DMS 273 (cell line): ENCODE measurements around the gene SCRG1.

Experiments used
- DNase-seq: peaks from one replicate; lab custom pipeline; 2025; ENCODE audit not compliant: unreplicated experiment; lab: John Stamatoyannopoulos, UW

The SCRG1 gene

DNA sequence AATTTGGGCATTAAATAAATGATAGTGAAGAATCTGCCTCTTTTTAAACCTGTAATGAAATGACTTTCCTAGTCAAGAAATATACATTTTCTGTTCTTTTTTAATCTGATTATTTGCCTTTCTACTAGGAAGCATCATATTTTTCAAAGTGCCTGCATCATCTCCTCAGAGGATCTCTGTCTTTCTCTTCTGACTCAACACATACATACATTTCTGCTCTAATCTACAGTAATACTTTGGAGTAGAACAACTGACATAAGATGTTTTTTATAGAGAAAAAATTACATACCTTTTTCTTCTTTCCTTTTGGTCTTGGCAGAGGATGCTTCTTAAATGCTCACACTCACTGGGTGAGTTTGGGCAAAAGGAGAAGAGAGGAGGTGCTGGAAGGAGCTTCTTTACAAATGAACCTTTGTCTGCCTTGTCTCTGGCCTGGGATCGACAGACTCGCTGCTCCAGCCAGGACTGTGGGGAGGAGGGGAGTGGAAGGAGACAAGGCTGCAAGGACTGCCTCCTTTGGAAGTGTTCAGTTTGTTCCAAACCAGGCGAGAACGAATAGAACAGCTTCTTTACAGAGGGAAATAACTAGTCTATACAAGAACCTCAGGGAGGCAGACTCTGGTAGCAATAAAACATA lies at the start of gene SCRG1:
Gene SCRG1, minus strand, starts transcription at position 338 of the 637 bp plus-strand sequence. CDS start 7,702 bp downstream, outside the sequence.
- no peak for DNase-seq

DNA sequence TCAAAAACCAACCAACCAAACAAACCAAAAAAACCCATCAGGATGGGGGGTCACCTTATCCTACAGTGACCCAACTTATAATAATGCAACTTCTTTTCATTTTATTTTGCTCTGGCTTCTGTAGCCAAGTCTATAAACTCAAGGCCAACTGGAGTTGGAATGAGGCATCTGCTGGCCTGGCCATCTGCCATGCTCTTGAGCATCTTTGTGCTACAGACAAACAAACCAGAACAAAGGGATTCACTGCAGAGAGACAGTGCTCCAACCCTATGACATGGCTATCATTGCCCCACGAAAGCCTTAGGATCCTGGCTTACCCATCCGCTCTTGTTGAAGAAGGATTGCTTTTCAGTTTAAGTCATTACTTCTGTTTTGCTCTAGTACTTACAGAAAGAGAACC lies 49.2 kb upstream of the SCRG1 start:
- peak; percentile 92 for DNase-seq

DNA sequence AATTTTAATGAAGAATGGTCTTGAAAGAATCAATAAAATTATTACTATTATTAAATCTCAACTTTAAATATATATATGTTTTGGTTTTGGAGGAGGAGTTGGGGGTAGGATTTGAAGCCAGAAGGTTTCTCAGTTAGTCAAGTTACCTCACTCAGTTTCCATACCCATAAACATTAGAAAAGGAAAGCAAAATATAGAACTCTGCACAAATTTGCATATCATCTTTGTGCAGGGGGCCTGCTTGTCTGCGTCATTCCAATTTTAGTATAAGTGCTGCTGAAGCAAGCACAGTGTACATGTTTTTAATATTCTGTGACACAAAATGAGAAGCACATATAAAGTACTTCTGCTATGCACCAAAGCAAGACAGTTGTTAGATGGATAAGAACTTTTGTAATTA lies 47.5 kb upstream of the SCRG1 start:
- no peak for DNase-seq

DNA sequence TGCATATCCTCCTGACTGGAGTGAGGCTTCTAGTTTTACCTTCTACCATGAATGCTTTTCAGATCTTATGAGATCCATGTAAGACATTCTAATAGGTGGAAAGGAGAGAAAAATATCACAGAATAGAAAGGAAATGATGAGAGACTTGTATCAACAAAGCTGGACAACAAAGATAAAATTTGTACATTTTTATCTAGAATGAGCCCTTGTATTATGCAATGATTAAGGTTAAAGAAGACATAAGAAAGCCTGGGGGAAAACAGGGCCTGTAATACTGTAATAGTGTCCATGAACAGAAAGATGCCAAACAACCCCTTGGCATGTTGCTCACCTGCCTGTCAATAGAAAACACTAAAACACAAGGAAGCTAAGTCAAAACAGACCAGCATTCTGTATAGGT lies 44.2 kb upstream of the SCRG1 start:
- DNase-seq: no peak

DNA sequence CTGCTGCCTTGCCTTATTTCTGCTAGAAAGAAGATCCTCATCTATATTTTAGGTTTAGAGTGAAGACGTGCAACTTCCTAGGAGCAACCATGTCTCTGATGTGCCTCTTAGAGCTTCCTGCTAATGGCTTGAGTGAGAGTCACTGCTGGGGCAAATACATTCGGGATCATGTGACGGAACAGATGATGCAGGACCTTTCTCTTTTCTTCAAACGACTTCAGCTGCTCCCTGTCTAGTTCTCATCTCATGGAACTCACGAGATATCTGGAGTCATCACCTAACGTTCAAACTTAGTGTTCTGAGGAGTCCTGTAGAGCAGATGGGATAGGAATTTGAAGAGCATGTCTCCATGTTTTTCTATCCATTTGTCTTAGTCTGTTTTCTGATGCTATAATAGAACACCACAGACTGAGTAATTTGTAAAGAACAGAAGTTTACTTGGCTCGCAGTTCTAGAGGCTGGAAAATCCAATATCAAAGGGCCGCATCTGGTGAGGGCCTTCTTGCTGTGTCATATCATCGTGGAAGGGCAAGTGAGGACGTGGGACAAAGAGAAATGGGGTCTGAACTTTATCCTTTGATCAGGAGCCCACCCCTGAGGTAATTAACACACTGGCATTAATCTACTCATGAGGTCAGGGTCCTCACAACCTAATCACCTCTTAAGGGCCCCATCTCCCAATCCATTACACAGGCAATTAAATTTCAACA lies 43.5 kb upstream of the SCRG1 start:
- no peak for DNase-seq

DNA sequence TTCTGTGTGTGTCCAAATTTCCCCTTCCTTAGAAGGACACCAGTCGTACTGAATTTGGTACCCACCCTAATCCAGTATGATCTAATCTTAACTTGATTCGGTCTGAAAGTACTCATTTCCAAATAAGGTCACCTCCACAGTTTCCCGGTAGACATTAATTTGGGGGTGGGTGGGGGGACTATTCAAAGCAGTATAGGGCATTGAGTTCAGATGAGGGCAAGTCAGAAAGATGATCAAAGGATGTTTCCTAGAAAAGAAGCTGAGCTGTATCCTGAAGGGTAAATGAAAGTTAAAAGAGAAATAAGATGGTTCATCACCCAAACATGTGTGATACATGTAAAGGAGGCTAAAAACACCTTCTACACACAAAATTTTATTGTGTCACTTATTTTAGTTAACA lies 42.0 kb upstream of the SCRG1 start:
- DNase-seq: no peak

DNA sequence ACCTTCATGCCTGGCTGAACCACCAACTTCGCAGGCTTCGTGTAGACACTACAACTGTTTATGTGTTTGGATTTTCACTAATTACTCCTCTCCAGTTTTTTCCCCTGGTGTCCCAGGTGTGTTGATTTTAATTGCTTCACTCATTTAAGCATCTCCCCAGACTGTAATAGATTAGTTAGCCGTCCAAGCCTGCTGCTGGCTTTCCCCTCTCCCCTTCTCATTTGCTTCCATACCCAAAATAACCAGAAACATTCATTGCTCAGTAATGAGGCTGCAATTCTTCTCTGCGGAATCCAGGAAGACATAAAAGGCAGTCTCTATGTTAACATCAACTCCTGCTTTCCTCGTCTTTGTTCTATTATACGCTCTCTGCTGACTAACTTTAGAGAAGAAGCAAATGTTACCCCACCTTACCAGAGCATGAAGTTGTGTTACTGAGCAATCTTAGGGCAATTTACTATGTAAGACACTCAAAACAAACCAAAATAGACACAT lies 37.9 kb upstream of the SCRG1 start:
- DNase-seq: no peak

DNA sequence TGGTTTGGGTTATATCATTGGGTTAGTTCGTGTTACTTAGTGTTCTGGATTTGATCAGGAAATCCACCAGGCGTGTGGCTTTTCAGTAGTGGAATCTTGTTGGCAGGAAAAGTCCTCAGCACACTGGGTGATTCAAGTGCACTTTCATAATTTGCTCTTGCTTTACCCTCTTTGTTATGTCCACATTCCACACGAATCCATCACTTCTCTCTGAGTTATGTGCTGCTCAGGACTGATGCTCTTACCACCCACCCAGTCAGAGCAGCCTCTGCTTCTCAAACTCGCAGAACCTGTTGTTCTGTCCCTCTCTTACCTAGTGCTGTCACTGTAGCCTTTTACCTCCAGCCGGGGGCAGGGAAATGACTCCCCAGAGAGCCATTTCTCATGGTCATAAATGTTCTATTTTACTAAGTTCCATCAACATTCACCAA lies 37.2 kb upstream of the SCRG1 start:
- DNase-seq: no peak

DNA sequence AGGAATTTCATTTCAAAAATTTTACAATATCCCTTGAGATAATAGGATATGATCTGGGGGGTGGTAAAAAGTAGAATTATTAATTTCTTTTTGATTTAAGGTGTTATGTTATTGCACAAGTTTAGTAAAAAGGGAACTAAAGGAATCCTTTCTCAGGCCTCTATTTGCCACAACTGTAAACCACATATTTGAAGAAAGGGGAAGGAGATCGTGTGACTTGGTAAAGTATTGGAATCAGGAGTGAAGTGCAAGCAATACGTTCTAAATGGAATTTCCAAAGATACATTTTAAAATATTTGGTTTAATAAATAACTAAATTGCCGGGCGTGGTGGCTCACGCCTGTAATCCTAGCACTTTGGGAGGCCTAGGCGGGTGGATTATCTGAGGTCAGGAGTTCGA lies 35.3 kb upstream of the SCRG1 start:
- no peak for DNase-seq

DNA sequence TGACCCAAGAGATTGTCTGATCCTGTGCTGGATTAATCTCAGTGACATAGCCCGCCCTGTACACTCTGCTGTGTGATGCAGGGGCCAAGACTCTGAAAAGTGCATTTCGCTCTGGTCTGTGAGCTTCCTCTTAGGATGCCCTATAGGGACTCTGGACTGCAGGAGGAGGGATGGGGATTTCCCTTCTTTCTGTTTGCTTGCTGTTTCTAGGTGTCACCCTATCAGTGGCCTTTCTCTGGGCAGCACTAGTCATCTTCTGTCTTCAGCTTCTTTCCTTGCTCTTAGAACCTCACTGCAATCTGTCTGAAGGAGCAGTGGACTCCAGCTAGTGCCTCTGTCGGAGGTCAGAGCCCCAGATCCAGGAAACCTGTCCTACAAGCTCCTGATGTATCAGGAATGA lies 34.5 kb upstream of the SCRG1 start:
- no peak for DNase-seq

DNA sequence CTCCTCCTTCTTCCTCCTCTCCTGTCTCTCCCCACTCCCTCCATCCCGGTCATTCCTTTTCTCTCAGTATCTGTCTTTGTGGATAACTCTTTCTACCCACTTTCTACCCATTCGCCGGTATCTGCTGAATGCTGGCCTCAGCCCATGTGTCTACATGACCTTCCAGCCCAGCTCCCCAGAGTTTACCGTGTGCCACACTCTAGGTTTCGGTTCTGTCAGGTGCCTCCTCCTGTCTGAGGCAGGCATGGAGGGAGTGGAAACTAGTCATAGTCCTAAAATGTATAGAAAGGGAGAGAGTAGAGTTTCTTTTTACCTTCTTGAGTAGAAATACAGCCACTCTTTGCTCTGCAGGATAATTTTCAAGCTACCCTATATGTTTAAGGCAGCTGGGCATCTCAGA lies 33.5 kb upstream of the SCRG1 start:
- no peak for DNase-seq

DNA sequence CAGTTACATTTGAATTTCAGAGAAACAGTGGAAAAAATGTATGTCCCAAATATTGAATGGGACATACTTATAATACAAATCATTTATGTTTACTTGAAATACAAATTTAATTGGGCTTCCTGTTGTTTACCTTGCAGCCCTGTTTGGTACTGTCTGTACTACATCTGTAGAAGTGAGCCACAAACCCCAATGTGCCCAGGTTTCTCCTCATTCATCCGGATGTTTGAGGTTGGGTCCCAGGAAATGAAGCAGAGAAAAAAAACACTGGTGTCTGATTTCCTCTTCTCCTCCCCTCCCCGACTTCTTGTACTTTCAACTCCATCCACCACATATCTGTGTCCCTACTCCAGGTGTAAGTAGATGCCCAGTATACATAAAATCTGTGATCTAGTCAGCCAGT lies 27.1 kb upstream of the SCRG1 start:
- DNase-seq: no peak

DNA sequence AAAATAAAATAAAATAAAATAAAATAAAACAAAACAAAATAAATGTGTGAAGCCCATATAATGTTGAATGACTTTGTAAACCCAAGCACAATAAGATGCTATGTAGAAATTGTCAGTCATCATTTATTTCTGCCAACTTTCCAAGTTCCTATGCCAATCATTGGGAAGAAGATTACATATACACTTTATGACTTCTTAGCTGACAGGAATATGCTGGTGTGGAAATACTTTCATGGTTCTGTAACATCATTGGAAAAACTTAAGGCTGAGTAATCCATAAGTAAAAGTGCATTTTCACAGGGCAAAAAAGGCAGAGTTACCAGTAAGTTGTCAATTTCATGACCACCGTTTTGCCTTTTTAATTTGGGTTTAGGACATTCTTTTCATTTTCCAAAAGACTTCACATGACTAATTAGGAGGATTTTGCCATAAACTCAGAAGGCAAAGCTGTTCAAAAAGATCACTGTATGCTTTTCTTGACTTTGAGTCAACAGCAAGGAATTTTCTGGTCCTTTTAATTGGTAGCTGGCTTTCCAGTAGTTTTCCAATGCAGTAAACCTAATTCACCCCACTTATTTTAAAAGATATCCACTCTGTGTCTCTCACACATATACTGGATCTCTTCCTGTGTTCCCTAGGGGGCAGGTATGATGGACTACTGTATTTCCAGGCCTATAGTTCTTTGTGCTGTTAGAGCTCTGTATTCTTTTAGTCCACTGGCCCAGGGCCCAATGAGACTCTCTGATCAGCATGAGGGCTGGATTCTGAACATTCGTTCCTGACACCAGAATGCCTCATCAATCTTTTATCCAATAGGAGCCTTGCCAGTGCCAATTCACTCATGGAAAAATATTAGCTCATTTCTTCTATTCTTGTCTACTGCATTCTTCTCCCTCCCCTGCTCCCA lies 26.2 kb upstream of the SCRG1 start:
- DNase-seq: no peak

DNA sequence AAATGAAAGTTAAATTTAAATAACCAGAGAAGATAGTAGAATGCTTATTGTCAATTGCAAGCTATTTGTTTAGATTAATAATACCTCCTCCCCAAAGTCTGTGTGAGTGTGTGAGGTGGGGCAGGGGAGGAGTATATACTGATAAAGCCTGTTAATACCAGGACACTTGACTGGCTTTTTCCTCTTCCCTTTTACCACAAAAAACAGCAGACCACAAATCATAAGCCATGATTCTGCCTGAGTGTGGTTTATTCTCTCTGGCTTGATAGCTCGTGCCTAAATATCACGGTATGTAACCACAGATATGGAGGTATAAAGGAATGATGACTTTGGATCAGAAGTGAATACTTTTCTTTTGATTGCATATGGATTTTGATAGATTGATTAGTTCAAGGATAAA lies 21.9 kb upstream of the SCRG1 start:
- DNase-seq: no peak

DNA sequence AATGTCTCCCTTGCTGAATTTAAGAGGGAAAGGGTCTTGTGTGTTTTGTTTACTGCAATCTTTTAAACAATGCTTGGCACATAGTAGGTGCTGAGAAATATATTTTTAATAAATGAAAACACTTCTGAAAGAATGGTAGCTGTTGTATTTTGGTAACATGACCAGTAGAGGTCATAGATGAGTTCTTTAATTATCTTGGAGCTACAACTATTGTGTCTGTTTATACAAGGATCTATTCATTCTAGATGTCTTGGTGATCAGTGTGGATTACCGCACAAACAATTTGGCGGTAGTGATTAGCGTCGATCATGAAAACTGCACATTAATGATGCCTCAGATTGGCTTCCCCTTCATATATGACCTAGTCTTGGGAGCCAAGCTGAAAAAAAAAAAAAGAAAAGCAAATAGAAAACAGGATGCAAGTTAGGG lies 21.4 kb upstream of the SCRG1 start:
- peak; percentile 28 for DNase-seq

DNA sequence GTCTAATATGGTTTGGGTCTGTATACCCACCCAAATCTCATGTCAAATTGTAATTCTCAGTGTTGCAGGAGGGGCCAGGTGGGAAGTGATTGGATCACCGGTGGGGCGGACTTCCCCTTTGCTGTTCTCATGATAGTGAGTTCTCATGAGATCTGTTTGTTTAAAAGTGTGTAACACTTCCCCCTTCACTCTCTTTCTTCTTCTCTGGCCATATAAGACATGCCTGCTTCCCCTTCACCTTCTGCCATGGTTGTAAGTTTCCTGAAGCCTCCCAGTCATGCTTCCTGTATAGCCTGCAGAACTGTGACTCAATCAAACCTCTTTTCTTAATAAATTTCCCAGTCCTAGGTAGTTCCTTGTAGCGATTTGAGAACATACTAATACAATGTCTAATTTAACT lies 19.7 kb upstream of the SCRG1 start:
- DNase-seq: no peak

DNA sequence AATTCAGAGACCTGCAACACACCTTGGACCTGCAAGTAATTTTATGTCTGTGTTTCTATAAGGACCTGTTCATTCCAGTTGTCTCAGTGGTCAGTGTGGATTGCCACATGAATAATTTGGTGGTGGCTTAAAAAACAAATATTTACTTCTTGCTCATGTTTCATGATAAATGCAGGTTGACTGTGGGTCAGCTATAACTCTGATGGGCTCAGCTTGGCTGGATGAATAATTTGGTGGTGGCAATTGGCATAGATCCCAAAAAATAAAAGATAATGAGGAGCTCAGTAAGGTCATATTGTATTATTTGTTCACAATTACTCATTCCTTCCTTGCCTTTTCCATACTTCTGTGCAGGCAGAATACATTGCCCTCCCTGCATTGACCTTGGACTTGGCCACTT lies 18.9 kb upstream of the SCRG1 start:
- no peak for DNase-seq

DNA sequence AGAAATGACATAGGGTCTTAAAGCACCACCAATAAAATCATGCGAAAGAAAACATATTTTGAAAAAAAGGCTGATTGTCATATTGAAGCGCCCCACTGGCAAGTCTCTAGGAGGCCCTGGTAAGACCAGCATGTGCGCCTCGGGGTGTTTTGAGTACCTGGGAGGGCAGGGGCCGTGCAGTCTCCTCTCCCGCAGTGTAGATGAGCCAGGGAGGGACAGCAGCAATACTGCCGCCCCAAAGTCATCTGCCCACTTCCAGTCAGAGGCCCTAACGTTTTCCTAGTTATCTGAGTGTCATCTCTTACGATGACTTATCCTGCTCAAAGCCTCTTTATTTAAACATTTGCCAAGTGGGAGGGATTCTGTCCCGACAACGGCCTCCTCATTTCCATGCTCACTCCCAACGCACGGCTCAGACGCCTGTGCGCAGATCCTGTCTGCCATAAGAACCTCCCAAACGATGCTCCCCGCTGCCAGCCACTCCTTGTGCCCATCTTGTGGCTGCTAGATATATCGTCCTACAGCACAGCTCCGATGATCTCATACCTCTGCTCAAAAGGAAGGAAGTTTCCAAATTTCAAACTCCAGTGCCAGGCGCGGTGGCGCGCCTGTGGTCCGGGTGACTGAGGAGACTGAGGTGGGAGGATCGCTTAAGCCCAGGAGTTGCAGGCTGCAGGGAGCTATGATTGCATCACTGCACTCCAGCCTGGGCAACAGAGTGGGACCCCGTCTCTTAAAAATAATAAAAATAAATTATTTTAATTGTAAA lies 17.2 kb upstream of the SCRG1 start:
- DNase-seq: no peak

DNA sequence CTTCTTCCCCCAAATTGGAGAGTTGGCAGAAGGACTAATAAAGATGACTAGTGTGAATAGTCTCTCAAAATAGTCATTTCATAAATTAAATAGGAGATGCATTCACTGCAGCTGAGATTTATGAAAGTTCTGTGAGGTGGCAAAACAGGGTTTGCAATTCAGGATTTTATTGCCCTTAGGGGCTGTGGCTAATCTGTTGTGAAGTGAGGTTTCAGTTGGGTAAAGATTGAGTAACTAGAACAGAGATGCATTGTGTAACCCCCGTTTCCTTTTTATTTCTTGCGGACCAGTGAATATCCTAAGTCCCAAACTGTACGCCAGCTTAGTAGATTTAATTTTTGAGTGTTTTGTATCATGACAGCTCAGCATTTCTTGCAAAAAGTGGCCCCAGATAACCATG lies 16.2 kb upstream of the SCRG1 start:
- no peak for DNase-seq

DNA sequence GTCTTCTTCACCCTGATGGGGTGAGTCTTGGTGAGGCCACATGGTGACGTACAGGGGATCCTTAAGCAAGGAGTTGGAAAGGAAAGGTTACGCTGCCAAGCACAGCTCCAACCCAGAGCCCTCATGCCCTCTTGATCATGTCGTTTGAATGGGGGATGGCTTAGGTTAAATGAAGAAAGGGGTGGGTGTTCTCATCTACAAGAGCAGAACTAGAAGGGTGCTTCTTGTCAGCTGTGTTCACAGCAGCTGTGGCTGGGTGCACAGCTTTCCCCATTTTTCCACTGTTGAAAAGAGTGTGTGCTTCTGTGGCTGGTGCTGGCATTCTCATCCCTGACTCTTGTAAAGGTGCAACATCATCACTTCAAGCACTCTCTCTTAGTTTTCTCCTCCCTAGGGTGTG lies 15.5 kb upstream of the SCRG1 start:
- DNase-seq: no peak

DNA sequence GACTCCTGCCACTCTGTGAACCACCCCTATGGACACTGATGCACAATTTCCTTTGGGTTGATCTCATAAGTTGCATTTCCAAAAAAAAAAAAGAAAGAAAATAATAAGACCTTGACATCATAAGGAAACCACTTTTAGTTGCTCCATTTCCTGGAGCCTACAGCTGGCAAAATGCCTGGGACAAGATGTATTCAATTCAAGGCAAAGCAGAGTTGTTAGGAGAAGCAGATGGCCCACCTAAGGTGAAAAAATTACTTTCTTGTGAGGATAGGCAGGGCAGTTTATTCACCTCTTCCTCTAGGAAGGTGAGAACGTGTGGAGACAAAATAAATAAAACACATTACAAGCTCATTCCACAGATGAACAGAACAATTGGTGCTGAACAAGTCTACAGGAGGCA lies 14.1 kb upstream of the SCRG1 start:
- peak; percentile 14 for DNase-seq
